ENCODE results near the gene SBF2.
"Not testable (repeated sequence)": the region's sequence is repeated elsewhere in the genome, so short reads cannot be mapped to it uniquely, and the experiment has no call there.

Gene SBF2

DNA sequence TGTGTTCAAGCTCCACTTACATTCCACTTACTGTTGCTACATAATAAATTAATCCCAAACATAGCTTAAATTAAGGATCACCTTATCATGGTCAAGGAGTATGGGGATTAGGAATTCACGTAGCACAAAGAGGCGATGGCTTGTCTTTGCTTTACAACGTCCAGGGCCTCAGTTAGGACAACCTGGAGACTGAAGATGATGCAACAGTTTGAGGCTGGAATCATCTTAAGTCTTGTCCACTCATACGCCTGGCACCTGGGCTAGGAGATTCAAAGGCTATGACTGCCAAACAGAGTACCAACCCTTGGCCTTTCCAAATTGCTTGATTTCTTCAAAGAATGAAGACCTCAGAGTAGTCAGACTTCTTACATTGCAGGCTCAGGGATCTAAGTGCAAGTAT is 149.1 kb downstream of the SBF2 start:
- no peaks in the 10 kb centered on the region for H3K36me3 ChIP-seq (ENCODE audit: insufficient read depth, low read length)
- H3K4me3 ChIP-seq (ENCODE audit: low read length), result no peak overlapping the region
- H3K9ac ChIP-seq (ENCODE audit: low read depth, low read length), result no peak overlapping the region
- no peak overlapping the region for H3K4me2 ChIP-seq (ENCODE audit: low read length)
- H3K27me3 ChIP-seq (ENCODE audit: control insufficient read depth, insufficient read depth, low read length), result no peaks in the 10 kb centered on the region
- H3K4me1 ChIP-seq (ENCODE audit: control insufficient read depth, insufficient read depth, low read length), result peaks cover 6% of the 10 kb centered on the region
- no peaks in the 10 kb centered on the region for H3K9me3 ChIP-seq (replicated peaks; ENCODE audit: low read length)

DNA sequence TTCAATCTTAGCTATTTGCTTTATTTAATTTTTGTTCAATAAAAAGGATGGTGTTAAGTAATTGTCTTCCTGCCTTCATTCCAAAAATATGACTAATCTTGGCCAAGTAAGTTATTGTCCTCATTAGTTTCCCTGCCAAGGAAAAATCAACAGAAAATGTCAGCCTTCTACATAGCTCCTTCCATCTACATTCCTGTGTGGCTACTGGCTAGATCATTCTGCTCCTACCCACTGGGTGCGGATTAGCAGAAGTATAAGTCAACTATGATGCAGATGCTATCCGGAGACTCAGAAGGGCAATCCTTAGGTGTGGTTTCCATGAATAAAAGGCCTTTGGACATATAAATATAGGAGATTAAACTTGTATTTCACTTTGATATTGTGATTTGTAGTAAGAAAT is 154.4 kb downstream of the SBF2 start:
- Histone ChIP-seq H3K4me1 (ENCODE audit: control insufficient read depth, insufficient read depth, low read length) (peaks cover 14% of the 10 kb centered on the region), H3K36me3 (ENCODE audit: insufficient read depth, low read length) (no peaks in the 10 kb centered on the region), H3K4me3 (ENCODE audit: low read length) (no peak overlapping the region), H3K27me3 (ENCODE audit: control insufficient read depth, insufficient read depth, low read length) (no peaks in the 10 kb centered on the region), H3K9me3 (replicated peaks; ENCODE audit: low read length) (no peaks in the 10 kb centered on the region), H3K4me2 (ENCODE audit: low read length) (peak overlapping the region; percentile 39), H3K9ac (ENCODE audit: low read depth, low read length) (peak overlapping the region; percentile 7)

DNA sequence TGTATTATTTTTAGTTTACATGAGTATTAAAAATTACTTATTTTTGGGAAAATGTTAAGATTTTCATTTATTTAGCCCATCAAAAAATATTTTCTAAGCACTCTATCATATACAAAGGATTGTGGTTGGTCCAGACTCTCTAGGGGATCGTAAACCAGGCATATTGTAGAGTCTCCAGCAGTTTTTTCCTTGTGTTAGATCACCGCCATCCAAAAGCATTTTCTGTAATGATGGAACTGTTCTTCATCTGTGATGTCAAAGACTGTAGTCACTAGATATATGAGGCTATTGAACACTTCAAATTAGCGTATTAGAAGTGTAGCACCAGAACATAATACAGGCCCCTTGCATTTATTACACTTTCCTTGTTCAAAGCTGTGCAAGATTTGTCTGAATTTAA is 154.9 kb downstream of the SBF2 start:
- H3K4me2 ChIP-seq (ENCODE audit: low read length), result peak overlapping the region; percentile 39
- no peaks in the 10 kb centered on the region for H3K9me3 ChIP-seq (replicated peaks; ENCODE audit: low read length)
- no peak overlapping the region for H3K9ac ChIP-seq (ENCODE audit: low read depth, low read length)
- H3K27me3 ChIP-seq (ENCODE audit: control insufficient read depth, insufficient read depth, low read length), result no peaks in the 10 kb centered on the region
- peaks cover 14% of the 10 kb centered on the region for H3K4me1 ChIP-seq (ENCODE audit: control insufficient read depth, insufficient read depth, low read length)
- H3K36me3 ChIP-seq (ENCODE audit: insufficient read depth, low read length), result no peaks in the 10 kb centered on the region
- H3K4me3 ChIP-seq (ENCODE audit: low read length), result no peak overlapping the region

DNA sequence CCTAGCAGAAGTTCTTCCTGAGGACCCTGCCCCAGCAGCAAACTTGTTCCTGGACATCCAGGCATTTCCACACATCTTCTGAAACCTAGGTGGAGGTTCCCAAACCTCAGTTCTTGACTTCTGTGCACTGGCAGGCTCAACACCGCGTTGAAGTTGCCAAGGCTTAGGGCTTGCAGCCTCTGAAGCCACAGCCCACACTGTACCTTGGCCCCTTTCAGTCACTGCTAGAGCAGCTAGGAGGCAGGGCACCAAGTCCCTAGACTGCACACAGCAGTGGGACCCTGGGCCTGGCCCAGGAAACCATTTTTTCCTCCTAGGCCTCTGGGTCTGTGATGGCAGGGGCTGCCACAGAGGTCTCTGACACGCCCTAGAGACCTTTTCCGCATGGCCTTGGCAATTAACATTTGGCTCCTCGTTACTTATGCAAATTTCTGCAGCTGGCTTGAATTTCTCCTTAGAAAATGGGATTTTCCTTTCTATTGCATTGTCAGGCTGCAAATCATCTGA is 159.0 kb downstream of the SBF2 start:
- Histone ChIP-seq H3K4me2 (ENCODE audit: low read length) (no peak overlapping the region), H3K36me3 (ENCODE audit: insufficient read depth, low read length) (no peaks in the 10 kb centered on the region), H3K9ac (ENCODE audit: low read depth, low read length) (no peak overlapping the region), H3K27me3 (ENCODE audit: control insufficient read depth, insufficient read depth, low read length) (no peaks in the 10 kb centered on the region), H3K4me3 (ENCODE audit: low read length) (no peak overlapping the region), H3K4me1 (ENCODE audit: control insufficient read depth, insufficient read depth, low read length) (peaks cover 9% of the 10 kb centered on the region), H3K9me3 (replicated peaks; ENCODE audit: low read length) (no peaks in the 10 kb centered on the region)

DNA sequence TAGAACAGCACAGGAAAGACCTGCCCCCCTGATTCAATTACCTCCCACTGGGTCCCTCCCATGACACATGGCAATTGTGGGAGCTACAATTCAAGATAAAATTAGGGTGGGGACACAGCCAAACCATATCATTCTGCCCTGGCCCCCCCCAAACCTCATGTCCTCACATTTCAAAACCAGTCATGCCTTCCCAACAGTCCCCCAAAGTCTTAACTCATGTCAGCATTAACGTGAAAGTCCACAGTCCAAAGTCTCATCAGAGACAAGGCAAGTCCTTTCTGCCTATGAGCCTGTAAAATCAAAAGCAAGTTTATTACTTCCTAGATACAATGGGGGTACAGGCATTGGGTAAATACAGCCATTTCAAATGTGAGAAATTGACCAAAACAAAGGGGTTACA is 159.8 kb downstream of the SBF2 start:
- not testable (repeated sequence) for H3K4me1 ChIP-seq (ENCODE audit: control insufficient read depth, insufficient read depth, low read length); H3K36me3 ChIP-seq (ENCODE audit: insufficient read depth, low read length); H3K9ac ChIP-seq (ENCODE audit: low read depth, low read length); H3K9me3 ChIP-seq (replicated peaks; ENCODE audit: low read length); H3K4me2 ChIP-seq (ENCODE audit: low read length); H3K4me3 ChIP-seq (ENCODE audit: low read length); H3K27me3 ChIP-seq (ENCODE audit: control insufficient read depth, insufficient read depth, low read length)

DNA sequence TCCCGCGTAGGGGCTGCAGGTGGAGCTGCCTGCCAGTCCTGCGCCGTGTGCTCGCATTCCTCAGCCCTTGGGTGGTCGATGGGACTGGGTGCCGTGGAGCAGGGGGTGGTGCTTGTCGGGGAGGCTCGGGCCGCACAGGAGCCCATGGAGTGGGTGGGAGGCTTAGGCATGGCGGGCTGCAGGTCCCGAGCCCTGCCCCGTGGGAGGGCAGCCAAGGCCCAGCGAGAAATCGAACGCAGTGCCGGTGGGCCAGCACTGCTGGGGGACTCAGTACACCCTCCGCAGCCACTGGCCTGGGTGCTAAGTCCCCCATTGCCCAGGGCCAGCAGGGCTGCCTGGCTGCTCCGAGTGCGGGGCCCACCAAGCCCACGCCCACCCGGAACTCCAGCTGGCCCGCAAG is 160.8 kb downstream of the SBF2 start:
- H3K9ac ChIP-seq (ENCODE audit: low read depth, low read length); H3K4me2 ChIP-seq (ENCODE audit: low read length); H3K36me3 ChIP-seq (ENCODE audit: insufficient read depth, low read length); H3K4me1 ChIP-seq (ENCODE audit: control insufficient read depth, insufficient read depth, low read length); H3K27me3 ChIP-seq (ENCODE audit: control insufficient read depth, insufficient read depth, low read length); H3K4me3 ChIP-seq (ENCODE audit: low read length); H3K9me3 ChIP-seq (replicated peaks; ENCODE audit: low read length): not testable (repeated sequence)

DNA sequence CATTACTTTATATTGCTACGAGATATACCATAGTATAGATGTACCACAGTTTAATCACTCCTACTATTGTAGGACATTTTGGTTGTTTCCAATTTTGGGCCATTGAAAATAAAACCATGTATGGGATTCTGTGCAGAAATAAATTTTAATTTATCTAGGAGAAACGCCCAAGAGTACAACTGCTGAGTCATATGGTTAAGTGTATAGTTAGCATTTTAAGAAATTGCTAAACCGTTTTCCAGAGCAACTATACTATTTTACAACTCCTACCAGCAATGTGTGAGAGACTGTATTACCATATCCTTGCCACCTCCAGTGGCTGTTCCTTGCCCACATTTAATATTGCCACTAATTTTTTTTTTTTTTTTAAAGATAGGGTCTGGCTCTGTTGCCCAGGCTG is 163.1 kb downstream of the SBF2 start:
- Histone ChIP-seq H3K4me3 (ENCODE audit: low read length) (no peak overlapping the region), H3K9ac (ENCODE audit: low read depth, low read length) (no peak overlapping the region), H3K4me1 (ENCODE audit: control insufficient read depth, insufficient read depth, low read length) (peaks cover under 1% of the 10 kb centered on the region), H3K27me3 (ENCODE audit: control insufficient read depth, insufficient read depth, low read length) (no peaks in the 10 kb centered on the region), H3K9me3 (replicated peaks; ENCODE audit: low read length) (no peaks in the 10 kb centered on the region), H3K36me3 (ENCODE audit: insufficient read depth, low read length) (no peaks in the 10 kb centered on the region), H3K4me2 (ENCODE audit: low read length) (no peak overlapping the region)

DNA sequence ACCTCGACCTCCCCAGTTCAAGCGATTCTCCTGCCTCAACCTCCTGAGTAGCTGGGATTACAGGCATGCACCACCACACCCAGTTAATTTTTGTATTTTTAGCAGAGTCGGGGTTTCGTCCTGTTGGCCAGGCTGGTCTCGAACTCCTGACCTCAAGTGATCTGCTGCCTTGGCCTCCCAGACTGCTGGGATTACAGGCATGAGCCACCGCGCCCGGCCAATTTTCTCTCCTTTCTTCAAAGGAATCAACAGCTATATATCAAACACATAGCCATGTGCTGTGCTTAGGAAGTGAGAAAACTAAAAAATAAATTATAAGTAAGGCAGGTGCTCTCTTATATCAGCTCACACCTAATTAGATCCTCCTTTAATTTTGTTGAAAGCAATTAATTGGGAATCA is 164.8 kb downstream of the SBF2 start:
- H3K27me3 ChIP-seq (ENCODE audit: control insufficient read depth, insufficient read depth, low read length); H3K4me3 ChIP-seq (ENCODE audit: low read length); H3K9ac ChIP-seq (ENCODE audit: low read depth, low read length): not testable (repeated sequence)

DNA sequence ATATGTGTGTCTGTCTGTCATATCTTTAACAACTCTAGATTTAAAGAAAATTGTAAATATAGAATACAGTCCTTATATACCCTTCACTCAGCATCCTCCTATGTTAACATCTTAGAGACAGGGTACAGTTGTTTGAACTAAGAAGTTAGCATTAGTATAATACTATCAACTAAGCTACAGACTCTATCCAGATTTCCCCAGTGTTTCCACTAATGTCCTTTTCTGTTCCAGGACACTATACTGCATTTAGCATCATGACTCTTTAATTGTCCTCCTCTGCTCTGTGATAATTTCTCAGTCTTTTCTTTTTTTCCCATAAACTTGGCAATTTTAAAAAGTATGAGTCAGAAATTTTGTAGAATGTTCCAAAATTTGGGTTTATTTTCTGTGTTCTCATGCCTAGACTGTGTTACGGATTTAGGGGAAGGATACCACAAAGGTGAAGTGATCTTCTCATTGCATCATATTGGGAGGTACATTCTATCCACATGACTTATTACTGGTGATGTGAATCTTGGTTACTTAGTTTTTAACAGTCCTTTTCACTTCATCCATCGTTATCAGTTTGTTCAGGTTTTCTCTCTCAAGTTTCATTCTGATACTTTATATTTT is 168.4 kb downstream of the SBF2 start:
- H3K9me3 ChIP-seq (replicated peaks; ENCODE audit: low read length), result no peaks in the 10 kb centered on the region
- H3K4me1 ChIP-seq (ENCODE audit: control insufficient read depth, insufficient read depth, low read length), result peaks cover 17% of the 10 kb centered on the region
- H3K27me3 ChIP-seq (ENCODE audit: control insufficient read depth, insufficient read depth, low read length), result no peaks in the 10 kb centered on the region
- no peaks in the 10 kb centered on the region for H3K36me3 ChIP-seq (ENCODE audit: insufficient read depth, low read length)
- no peak overlapping the region for H3K4me2 ChIP-seq (ENCODE audit: low read length)
- H3K9ac ChIP-seq (ENCODE audit: low read depth, low read length), result no peak overlapping the region
- H3K4me3 ChIP-seq (ENCODE audit: low read length), result no peak overlapping the region

More for the DNA sequence above, 164.8 kb downstream of the SBF2 start:
- H3K4me1 ChIP-seq (ENCODE audit: control insufficient read depth, insufficient read depth, low read length); H3K36me3 ChIP-seq (ENCODE audit: insufficient read depth, low read length); H3K9me3 ChIP-seq (replicated peaks; ENCODE audit: low read length); H3K4me2 ChIP-seq (ENCODE audit: low read length): not testable (repeated sequence)

DNA sequence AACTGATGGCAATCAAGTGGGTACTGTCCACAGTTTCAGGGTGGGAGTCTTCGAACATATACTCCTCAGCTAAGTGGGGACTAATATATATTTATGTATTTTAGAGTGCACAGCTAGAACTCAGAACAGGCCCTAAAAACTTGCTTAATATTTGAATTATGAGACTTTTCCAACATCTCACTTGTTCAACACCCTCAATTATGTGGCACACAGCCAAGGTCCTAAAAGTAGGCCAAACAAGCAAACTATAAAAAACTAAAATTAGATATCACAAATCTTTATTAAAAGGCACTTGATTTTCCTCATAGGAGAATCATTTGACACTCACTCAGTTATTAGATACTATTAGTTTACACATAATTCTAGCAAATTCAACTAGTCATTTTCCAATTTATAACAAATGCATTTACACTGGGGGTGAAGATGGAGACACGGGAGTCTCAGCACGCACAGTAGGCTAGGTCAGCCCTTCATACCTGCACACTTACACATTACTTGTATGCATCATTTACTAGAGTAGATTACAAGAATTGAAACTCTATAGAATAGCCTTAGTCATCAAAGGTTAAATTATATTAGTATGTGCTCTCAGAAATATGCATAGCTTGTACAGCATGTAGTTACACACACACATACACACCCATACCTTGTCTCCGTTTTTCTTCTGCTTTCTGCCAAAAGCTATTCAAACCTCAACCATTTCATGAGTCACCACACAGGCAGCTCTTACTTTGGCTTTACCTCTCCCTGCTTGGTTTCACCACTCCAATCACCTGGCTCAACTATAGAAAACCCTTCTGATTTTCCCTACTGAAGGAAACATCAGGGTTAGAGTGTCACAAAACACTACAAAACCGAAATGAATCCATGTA is 171.5 kb downstream of the SBF2 start:
- Histone ChIP-seq H3K4me3 (ENCODE audit: low read length) (no peak overlapping the region), H3K27me3 (ENCODE audit: control insufficient read depth, insufficient read depth, low read length) (no peaks in the 10 kb centered on the region), H3K9ac (ENCODE audit: low read depth, low read length) (no peak overlapping the region), H3K4me2 (ENCODE audit: low read length) (peak overlapping the region; percentile 31), H3K9me3 (replicated peaks; ENCODE audit: low read length) (no peaks in the 10 kb centered on the region), H3K36me3 (ENCODE audit: insufficient read depth, low read length) (no peaks in the 10 kb centered on the region), H3K4me1 (ENCODE audit: control insufficient read depth, insufficient read depth, low read length) (peaks cover 35% of the 10 kb centered on the region)

DNA sequence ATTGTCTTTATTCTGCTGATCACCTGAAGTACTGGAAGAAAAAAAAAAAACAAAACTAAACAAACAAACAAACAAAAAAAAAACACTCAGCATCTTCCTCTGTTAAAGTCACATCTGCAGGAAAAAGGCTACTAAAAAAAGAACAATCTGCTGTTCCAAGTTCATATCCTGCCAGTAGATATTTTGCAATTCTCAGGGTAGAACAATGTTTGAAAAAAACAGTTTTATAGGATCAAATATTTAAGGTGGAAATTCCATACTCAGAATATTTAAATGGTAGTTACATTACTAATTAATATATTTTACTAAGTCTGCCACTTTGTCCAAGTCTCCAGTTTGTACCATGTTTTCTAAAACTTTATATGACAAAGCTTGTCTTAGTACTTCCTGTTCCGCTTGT is 175.2 kb downstream of the SBF2 start:
- Histone ChIP-seq H3K4me2 (ENCODE audit: low read length) (no peak overlapping the region), H3K9me3 (replicated peaks; ENCODE audit: low read length) (no peaks in the 10 kb centered on the region), H3K9ac (ENCODE audit: low read depth, low read length) (no peak overlapping the region), H3K4me3 (ENCODE audit: low read length) (no peak overlapping the region), H3K27me3 (ENCODE audit: control insufficient read depth, insufficient read depth, low read length) (no peaks in the 10 kb centered on the region), H3K4me1 (ENCODE audit: control insufficient read depth, insufficient read depth, low read length) (peaks cover 43% of the 10 kb centered on the region), H3K36me3 (ENCODE audit: insufficient read depth, low read length) (no peaks in the 10 kb centered on the region)
